Activated CD8-positive, alpha-beta memory T cell treated with anti-CD3 and anti-CD28 coated beads for 48 hours (primary cell): Measurements from ENCODE around the gene MUC5AC.
"Not testable (repeated sequence)": the region's sequence is repeated elsewhere in the genome, so short reads cannot be mapped to it uniquely, and the experiment has no call there.

Experiments
- DNase-seq, 3 experiments: peaks; one replicate each; pipeline ENCODE4 v3.0.0-alpha.2; 2020; ENCODE audit warnings: low read depth in 2 of 3, low spot score in 2 of 3

Gene MUC5AC

GRCh38 chr11:1234771-1235305 is 77.1 kb downstream of the MUC5AC start:
- DNase-seq = no peak

- no peak for DNase-seq
These were observed 77.7 kb downstream of the MUC5AC start for GRCh38 chr11:1235306-1235900.

GRCh38 chr11:1235901-1236315 is 78.2 kb downstream of the MUC5AC start:
- no peak for DNase-seq

GRCh38 chr11:1236316-1237127 is 78.8 kb downstream of the MUC5AC start:
- no peak for DNase-seq

GRCh38 chr11:1237128-1237580 is 79.4 kb downstream of the MUC5AC start:
- DNase-seq = no peak

- DNase-seq = no peak
These were observed 80.1 kb downstream of the MUC5AC start for GRCh38 chr11:1237851-1238250.

- no peak for DNase-seq
These were observed 81.2 kb downstream of the MUC5AC start for GRCh38 chr11:1238767-1239595.

- no peak for DNase-seq
These were observed 81.9 kb downstream of the MUC5AC start for GRCh38 chr11:1239596-1240205.

- DNase-seq = no peak
These were observed 83.0 kb downstream of the MUC5AC start for GRCh38 chr11:1240771-1241170.

GRCh38 chr11:1241706-1242105 is 84.0 kb downstream of the MUC5AC start:
- no peak for DNase-seq

GRCh38 chr11:1242289-1242688 is 84.5 kb downstream of the MUC5AC start:
- no peak for DNase-seq

GRCh38 chr11:1242751-1243150 is 85.0 kb downstream of the MUC5AC start:
- DNase-seq = not testable (repeated sequence)

- DNase-seq = not testable (repeated sequence)
These were observed 85.8 kb downstream of the MUC5AC start for GRCh38 chr11:1243521-1243920.

GRCh38 chr11:1244557-1244956 is 86.8 kb downstream of the MUC5AC start:
- DNase-seq = not testable (repeated sequence)

GRCh38 chr11:1245717-1246116 is 88.0 kb downstream of the MUC5AC start:
- DNase-seq = not testable (repeated sequence)

GRCh38 chr11:1246301-1246700 is 88.5 kb downstream of the MUC5AC start:
- DNase-seq = not testable (repeated sequence)

GRCh38 chr11:1247026-1247425 is 89.3 kb downstream of the MUC5AC start:
- not testable (repeated sequence) for DNase-seq

- not testable (repeated sequence) for DNase-seq
These were observed 91.2 kb downstream of the MUC5AC start for GRCh38 chr11:1248951-1249350.

GRCh38 chr11:1250411-1250810 is 92.7 kb downstream of the MUC5AC start:
- DNase-seq = not testable (repeated sequence)
